Kasumi-1 (cell line): ENCODE data around the gene PDE8A.

Experiments
- DNase-seq, 2 experiments: peaks; one replicate each; lab custom pipeline; 2025; lab: John Stamatoyannopoulos, UW

The PDE8A gene

DNA sequence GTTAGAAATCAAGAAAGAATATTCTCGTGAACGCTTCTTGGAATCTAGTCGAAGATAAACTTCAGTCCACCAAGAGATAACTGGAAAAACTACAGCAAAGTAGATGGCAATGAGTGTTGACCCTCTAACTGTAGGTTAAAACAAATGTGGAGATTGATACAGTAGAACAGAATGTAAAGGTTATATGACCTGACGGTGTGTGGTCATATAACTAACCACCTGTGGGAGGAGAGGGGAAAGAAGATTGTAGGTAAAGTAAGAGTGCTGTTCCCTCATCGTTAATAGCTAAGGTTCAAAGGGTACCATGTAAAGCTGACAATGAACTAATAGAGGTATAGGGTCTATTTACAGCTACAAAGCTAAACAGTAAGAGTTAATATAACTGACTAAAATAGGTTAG, 52.6 kb downstream of the PDE8A start:
- no peak for DNase-seq

DNA sequence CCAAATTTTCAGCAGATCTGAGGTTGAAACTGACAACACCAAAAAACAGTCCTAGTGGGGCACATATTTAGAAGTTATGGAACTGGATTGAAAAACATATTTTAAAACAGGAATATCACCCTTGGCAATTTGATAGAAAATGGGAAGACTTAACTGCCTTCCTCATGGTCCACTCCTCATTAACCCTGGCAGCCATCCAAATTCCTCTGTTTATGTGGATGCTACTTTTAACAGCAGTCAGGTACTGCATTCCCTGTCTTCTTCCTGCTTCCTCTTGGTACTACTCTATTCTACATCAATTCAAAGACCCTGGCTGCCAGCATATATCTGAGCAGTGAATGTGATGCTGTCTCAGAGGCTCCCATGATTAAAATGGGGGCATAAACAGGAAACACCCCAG, 54.3 kb downstream of the PDE8A start:
- DNase-seq, result no peak

DNA sequence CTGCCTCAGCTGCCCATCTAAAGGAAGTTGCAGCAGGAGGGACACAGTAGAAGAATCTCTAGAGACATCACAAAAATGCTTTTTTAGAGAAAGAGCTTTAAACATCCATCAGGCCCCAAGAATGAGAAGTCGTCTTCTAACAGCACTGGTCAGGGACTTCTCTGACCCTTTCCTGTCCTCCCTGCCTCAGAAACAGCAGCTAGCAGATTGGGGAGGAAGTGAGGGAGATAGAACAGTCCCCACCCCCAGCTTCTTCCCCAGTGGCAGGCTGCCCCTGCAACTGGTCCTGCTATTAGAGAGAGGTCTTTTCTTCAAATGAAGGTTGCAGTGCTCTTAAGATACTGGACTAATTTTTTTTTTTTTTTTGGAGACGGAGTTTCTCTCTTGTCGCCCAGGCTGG, 55.1 kb downstream of the PDE8A start:
- DNase-seq, result no peak

DNA sequence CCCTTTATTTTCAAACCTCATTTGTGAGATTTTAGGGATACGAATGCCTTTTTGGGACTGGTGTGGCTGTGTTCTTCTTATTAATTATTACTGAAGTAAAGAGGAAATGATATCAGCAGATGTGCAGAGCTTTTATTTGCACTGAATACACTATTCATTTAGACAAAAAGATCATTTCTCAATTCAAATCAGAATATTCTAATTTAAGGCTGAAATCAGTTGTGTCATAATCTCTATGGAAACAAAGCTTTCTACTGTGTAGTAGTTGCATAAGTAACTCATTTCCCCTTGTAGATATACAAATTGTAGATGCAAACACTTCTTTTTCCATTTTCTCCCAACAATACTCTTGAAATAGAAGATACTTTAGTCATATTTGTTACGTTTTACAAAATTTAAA, 56.0 kb downstream of the PDE8A start:
- DNase-seq, result no peak

DNA sequence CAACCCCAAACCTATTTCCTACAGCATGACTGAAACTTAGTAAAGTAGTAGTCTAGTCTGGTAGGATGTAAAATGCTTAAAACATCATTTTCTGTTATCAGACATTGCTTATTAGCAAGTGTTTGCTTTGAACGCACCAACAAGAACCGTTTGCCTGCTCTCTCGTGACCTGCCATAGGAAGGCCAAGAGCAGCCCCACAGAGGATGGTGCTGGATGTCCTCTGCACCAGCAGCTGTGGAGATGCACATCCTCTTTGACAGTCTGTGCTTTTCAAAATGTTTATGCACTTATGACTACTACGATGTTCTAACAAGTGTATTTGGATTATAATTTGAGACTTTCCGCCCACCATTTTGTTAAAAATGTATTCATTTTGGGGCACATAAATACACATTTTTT, 59.6 kb downstream of the PDE8A start:
- DNase-seq, result no peak

DNA sequence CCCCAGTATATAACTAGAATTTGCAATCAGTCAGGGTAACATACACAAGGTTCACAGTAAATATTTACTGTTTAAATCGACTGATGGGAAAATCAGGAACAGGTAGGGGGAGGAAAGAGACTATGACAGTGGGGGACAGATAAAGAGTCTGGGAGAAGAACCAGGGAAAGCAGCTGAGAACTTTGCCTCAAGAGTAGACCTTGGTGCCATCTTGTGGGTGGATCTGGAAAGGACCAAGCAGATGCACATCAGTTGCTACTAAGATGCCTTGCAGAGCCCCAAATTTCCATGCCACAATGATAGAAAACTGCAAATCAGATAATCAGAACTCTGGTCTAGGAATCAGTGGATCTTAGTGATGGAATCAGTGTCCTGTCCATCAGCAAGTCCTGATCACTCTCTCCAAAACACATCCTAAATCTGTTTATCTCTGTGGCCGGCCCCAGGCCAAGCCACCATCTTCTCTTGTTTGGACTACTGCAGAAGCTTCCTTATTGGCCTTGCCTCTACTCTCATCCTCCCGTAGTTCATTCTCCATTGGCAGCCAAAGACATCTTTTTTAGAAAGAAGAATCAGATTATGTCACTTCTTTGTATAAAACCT, 62.7 kb downstream of the PDE8A start:
- DNase-seq, result peak; percentile 71 to 77

DNA sequence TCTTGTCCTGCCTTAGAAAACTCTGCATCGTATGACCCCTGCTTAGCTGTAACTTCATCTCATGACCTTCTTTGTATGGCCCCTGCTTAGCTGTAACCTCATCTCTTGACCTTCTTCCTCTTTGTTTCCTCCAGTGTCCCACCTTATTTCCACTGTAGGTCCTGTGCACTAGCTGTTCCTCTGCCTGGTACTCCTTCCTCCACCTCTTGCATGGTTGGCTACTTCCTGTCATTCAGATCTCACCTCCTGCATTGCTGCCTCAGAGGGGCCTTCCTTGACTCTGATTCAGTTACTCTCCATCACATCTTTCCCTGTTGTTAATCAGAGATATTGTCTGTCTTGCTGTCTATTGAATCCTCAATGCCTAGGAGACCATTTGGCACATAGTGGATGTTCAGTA, 63.2 kb downstream of the PDE8A start:
- no peak for DNase-seq

DNA sequence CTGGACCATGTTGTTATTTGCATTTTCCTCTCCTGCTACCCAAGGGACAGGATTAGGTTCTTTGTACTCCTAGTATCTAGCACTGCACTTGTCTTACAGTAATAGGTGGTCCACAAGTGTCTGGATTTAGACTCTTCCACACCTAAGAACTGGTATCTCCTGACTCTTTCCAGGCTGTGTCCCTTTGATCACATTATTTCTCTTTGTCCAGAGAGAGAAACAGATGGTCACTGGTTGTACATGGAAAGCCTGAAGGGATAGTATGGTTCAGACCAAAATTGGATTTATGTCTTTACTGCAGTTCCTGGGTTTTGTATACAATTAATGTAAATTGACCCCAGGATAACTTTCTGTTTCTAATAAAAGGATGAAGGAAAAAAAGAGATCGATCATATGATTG, 64.0 kb downstream of the PDE8A start:
- no peak for DNase-seq

DNA sequence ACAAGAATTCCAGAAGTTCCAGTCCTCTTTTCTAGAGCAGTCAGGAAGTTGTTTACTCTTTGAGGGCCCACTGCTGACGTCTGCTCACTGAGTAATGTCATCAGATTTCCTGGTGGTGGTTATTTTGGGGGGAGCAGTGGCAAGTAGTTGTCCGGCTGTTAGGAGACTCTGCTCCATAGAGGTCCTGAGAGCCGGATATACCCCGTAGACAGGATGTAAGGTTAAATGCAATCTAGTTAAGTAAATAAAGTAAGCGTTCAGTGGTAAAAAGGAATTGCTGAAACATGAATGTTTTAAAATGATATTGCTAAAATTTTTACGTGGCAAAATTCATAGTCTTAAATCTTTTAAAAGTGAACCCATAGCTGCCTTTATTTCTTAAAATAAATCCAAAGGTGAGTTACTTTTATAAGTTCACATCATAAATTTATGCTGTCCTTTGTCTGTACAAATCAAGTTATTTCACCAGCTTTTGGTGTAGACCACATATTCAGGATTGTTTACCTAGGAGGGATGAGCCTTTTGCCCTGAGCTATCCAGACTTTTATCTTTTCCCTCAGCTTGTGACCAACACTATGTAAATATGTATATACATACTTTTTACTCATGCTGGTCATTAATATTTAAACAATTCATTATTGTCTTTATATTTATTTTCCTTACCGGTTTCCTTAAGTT, 65.8 kb downstream of the PDE8A start:
- DNase-seq, result no peak

DNA sequence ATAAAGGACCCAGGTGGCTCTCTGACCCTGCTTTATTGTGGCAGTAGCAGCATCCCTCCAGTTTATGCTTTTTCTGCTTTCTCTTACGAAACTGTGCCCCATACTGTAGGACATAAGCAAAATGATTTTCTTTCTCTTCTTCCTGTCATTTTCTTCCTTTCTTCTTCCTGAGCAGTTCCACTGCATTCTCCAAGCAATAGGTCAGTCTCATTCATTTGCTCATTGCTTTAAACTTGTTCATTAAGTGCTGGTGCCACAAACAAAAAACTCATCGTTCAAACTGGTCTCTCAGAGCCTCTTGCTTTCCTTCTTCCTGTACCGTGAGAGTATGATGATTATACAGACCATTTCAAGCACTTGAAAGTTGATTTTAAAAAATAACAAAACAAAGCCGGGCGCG, 66.8 kb downstream of the PDE8A start:
- DNase-seq, result no peak

DNA sequence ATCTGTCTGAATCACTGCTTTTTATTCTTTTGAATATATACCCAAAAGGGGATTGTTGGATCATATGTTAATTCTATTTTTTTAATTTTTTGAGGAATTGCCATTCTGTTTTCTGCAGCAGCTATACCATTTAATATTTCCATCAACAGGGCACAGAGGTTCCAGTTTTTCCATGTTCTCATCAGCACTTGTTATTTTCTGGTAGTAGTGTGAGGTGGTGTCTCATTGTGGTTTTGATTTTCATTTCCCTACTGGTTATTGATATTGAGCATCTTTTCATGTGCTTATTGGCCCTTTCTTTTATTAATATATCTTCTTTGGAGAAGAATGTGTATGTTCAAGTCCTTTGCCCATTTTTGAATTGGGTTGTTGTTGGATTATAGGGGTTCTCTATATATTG, 68.1 kb downstream of the PDE8A start:
- no peak for DNase-seq

DNA sequence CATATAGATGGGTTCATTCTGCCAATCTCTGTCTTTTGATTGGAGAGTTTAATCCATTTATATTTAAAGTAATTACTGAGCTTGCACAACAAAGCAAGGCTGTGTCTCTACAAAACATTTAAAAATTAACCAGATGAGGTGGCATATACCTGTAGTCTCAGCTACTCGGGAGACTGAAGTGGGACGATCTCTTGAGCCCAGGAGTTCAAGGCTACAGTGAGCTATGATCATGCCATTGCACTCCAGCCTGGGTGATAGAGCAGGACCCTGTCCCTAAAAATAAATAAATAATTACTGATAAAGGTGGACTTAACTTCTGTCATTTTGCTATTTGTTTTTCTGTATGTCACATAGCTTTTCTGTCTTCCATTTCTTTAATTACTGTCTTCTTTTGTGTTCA, 78.1 kb downstream of the PDE8A start:
- no peak for DNase-seq

DNA sequence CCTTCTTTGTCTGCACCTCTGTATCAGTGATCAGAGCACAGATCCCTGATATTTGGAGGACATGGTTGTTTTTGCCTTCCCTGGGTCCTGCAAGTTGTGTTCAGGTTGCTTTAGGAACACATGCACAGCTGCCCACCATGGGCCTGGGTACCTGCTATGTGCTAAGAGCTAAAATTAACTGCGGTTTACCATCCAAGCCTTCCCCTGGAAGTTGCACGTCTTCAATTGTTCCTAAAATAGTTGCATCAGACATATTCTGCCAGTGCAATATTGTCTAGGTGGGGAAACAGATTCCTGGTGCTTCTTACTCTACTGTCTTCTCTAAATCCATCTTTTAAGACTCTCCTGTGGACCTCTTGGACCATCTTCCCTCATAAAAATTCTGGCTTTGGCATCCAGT, 80.9 kb downstream of the PDE8A start:
- no peak for DNase-seq

DNA sequence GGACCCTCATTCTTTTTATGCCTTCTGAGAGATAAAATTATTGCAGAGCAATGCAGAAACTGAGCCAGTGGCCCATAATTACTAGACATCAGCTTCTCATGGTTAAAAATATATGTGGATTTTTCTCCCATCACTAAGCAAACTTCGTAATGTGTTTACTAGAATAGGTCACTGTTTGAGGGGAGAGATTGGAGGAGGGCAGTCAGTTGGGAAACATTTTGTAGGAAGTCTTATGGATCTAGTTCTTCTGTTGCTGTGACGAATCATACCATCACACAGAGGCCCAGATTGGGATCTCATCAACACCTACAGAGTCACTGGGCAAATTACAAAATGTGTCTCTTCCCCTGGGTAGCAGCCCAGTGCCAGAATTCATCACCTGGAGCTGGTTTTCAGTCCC, 81.4 kb downstream of the PDE8A start:
- DNase-seq, result no peak

DNA sequence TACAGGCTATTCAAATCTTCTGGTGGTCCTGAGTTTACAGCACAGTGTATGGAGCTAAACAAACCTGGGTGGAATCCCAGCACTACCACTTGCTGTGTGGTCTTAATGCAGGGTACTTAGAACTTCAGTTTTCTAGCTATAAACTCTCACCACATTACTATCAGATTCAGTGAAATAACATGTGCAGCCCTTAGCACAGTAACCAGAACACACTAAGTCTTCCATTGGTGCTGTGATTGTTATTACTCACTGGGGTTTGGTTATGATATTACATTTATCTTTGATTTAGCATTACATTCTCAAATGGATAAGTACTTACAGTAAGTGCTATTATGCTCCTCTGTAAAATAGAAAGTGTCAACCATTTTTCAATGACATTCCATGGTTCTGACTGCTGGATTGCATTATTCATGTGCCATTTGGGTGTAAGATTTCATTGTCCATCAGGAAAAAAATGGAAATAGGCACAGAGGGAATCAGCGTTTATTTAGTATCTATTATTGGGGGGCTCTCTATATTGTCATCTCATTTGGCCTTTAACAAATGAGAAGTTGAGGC, 81.9 kb downstream of the PDE8A start:
- no peak for DNase-seq

DNA sequence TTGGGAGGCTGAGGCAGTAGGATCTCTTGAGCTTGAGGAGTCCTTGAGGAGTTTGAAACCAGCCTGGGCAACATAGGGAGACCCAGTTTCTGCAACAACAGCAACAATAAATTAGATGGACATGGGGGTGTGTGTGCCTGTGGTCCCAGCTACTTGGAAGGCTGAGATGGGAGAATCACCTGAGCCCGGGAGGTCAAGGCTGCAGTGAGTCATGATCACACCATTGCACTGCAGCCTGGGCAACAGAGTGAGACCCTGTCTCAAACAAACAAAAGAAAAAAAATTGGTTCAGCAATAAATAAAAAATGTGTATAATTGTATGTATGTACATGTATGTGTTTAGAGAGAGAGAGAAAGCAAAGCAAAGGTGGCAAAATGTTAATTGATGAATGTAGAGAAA, 83.1 kb downstream of the PDE8A start:
- no peak for DNase-seq

DNA sequence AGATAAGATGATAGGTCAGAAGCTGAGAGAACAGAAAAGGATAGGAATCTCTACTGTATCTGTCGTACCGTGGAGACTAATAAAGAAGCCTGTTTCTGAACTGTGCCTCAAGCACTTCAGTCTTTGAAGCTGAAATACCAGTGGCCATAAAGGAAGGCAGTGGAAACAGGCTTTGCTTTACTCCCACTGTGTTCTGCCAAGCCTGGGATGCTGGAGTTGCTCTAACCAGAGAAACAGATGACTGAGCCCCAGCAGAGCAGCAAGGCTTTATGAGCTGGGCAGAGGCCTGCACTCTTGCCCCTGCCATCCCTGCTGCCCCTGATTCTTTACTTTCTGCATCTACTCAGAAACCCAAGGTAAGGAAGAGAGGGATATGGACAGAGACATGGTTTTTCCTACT, 89.4 kb downstream of the PDE8A start:
- DNase-seq, result no peak

DNA sequence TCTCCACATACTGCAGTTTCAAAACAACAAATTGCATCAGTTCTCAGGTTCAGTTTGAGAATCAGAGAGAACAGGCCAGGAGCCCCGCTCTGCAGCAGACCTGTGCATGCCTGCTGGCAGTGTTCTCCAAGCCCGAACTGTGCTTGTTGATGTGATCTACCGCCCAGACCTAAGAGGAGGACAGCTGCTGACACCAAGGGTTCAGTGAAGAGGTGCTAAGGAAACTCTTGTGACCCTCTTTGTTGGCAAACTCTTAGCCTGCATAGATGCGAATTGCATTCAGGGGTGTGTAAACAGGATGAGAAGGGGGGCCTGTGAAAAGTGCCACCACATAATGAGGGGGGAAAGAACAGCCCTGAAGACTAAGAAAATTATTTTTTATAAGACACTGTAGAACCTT, 89.8 kb downstream of the PDE8A start:
- no peak for DNase-seq

DNA sequence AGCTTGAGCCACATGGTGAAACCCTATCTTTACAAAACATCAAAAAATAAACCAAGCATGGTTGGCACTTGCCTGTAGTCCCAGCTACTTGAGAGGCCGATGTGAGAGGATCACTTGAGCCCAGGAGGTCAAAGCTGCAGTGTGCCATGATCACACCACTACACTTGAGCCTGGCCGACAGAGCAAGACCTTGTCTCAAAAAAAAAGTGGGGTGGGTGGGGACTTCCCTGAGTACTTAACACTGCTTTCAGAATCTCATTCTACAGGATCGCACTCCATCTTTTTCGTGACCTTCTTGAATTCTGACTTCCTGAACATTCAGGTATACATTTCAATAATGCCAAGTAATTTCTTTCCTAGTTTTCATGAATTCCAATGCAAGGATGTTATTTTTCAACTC, 91.3 kb downstream of the PDE8A start:
- no peak for DNase-seq

DNA sequence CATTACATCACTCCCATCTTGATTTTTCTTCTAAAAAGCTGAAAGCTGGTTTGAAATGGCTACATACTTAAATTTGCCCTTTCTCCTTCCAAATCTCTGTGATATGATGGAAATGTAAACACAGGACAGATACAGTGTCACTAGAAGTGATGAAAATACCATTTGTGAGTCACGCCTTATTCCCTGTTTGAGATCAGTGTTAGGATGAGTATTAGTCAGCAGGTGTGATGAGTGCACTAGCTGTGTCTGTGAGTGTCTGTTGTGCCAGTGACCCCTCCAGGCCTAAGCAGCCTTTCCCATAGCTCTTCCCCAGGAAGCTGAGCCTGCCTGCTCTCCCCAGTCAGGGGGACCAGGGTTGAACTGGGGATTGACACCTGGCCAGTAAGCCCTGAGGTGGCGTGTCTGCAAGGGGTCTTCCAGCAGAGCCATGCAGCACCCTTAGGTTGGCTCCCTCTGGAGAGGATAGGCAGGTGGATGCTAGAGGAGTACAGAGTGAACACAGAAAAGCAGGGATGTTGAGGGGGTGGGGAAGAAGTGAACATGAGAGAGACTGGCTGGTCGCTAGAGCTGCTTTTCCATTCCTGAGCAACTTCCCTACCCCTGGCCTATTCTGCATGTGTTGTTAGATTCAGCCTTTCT, 92.0 kb downstream of the PDE8A start:
- no peak for DNase-seq

DNA sequence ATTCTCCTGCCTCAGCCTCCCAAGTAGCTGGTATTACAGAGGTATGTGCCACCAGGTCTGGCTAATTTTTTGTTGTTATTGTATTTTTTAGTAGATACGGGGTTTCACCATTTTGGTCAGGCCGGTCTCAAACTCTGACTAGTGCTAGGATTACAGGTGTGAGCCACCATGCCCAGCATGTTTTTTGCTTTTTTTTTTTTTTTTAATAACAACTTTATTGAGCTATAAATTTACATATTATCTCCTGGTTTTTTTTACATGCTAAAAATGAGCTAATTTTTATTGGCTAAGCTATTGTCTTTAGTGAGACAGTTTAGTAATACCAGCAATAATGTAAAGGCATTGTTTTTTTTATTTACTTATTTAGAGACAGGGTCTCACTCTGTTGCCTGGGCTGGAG, 105.2 kb downstream of the PDE8A start:
- DNase-seq, result no peak

DNA sequence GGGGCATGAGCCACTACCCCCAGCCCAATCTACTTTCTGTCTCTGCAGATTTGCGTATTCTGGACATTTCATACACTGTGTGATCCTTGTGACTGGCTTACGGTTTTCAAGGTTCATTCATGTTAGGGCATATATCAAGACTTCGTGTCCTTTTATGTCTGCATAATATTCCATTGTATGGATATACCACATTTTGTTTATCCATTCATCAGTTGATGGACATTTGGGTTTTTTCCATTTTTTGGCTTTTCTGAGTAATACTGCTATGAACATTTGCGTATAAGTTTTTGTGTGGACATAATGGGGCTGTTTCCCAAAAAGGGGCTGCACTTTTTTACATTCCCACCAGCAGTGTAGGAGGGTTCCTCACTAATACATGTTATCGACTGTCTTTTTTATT, 106.6 kb downstream of the PDE8A start:
- no peak for DNase-seq

DNA sequence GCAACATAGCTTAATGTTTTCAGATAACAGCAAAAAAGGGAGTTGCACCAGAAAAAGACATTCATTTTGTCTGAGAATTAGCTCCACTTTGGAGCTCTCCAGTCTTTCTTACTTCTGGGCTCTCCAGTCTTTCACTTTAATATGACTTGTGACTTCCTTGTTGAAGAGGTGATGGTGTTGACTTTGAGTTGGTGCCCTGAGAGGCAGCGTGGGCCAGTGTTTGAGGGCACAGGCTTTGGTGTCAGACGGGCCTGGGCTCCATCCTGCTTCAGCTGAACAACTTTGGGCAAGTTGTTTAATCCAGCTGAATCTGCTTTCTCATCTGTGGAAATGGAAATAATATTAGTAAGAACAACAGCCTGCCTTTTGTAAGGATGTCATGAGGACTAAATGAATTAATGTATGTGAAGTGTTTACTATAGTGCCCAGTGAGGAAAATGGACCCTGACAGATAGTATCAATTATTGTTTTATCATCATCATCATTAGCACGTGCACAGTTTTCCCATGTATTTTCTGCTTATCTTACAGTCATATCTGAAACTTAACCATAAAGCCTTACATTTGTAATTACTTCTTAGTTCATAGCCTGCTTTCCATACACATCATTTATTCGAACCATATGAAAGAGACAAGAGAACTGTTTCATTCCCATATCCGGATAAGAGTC, 108.4 kb downstream of the PDE8A start:
- no peak for DNase-seq
